Neural cell (in vitro differentiated cells): ENCODE measurements around the gene OPA1.

Source experiments
- EP300 ChIP-seq: fragments of 450-650 bp; conservative IDR thresholded peaks from 2 replicates; pipeline ENCODE4 v1.6.1; 2014; ENCODE audit warnings: antibody characterized with exemption, mild to moderate bottlenecking, moderate library complexity; ENCODE audit not compliant: poor library complexity, severe bottlenecking
- EZH2 ChIP-seq: fragments of 200-600, 300-800 bp; shearing (Covaris generic), sonication (generic); IDR thresholded peaks from 2 replicates; pipeline ENCODE4 v1.6.1; 2014; ENCODE audit warnings: antibody characterized with exemption, low read length, borderline replicate concordance, mild to moderate bottlenecking; ENCODE audit not compliant: insufficient read depth, poor library complexity, severe bottlenecking
- MXI1 ChIP-seq: fragments of 450-650 bp; conservative IDR thresholded peaks from 2 replicates; pipeline ENCODE4 v1.6.1; 2014; ENCODE audit warnings: antibody characterized with exemption, mild to moderate bottlenecking; ENCODE audit not compliant: poor library complexity, severe bottlenecking
- POLR2AphosphoS5 ChIP-seq: IDR thresholded peaks from 2 replicates; pipeline ENCODE4 v1.6.1; 2012
- RAD21 ChIP-seq: fragments of 450-650 bp; conservative IDR thresholded peaks from 2 replicates; pipeline ENCODE4 v1.6.1; 2014; ENCODE audit warnings: antibody characterized with exemption, mild to moderate bottlenecking, moderate library complexity
- REST ChIP-seq: IDR thresholded peaks from 2 replicates; pipeline ENCODE4 v1.6.1; 2012; ENCODE audit warnings: borderline replicate concordance
- SMC3 ChIP-seq: fragments of 450-650 bp; conservative IDR thresholded peaks from 2 replicates; pipeline ENCODE4 v1.6.1; 2014; ENCODE audit warnings: antibody characterized with exemption, mild to moderate bottlenecking, moderate library complexity; ENCODE audit not compliant: poor library complexity
- TAF1 ChIP-seq: IDR thresholded peaks from 2 replicates; pipeline ENCODE4 v1.6.1; 2012; ENCODE audit warnings: low read depth
- TF ChIP-seq, protein P1 (sequence below): fragments of 450-650 bp; IDR thresholded peaks from 2 replicates; pipeline ENCODE4 v1.5.1; 2014; ENCODE audit warnings: antibody characterized with exemption, mild to moderate bottlenecking, moderate library complexity; ENCODE audit not compliant: poor library complexity, severe bottlenecking

DNA sequence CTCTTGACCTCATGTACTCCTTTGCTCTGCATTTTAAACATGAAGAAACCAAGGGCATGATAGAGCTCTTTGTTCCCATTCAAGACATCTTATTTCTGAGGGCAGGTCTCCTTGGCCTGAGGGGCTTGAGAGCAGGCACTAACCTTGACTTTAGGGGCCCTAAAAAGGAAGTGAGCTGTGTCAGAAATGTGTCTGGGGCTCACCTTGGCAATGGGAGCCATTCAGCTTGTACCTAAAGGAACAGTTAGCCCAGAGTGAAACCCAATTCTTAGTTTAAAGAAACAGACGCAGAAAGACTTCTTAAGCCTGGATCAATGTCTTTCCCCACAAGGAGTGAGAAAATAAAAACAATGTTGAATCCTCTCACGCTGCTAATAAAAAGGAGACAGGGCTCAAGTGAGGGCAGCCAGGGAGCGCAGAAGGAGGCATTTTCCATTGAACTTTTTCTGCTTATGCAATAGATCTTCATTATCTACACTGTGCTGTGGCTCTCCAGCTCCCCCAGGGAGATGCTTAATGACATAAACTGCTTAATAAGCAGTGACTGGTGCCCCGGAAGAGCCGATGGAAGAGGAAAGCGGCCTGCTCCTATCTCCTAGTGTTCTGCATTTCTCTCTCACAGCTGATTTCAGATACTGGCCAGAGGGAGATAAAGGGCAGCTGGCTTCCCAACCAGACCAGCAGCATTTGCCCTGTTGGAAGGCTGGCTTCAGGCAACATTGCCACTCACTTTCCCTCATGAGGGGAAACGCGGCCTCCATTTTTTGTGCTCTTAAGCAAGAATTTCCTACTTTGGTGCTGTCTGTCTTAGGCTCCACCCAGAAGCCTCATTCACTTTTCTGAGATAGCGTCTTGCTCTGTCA, 152.0 kb downstream of the OPA1 start:
- TF ChIP-seq EP300 (no peak), POLR2AphosphoS5 (no peak), EZH2 (no peak), MXI1 (no peak), RAD21 (no peak), SMC3 (no peak), REST (no peak), TAF1 (no peak)
- TF ChIP-seq, protein P1, sequence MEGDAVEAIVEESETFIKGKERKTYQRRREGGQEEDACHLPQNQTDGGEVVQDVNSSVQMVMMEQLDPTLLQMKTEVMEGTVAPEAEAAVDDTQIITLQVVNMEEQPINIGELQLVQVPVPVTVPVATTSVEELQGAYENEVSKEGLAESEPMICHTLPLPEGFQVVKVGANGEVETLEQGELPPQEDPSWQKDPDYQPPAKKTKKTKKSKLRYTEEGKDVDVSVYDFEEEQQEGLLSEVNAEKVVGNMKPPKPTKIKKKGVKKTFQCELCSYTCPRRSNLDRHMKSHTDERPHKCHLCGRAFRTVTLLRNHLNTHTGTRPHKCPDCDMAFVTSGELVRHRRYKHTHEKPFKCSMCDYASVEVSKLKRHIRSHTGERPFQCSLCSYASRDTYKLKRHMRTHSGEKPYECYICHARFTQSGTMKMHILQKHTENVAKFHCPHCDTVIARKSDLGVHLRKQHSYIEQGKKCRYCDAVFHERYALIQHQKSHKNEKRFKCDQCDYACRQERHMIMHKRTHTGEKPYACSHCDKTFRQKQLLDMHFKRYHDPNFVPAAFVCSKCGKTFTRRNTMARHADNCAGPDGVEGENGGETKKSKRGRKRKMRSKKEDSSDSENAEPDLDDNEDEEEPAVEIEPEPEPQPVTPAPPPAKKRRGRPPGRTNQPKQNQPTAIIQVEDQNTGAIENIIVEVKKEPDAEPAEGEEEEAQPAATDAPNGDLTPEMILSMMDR: no peak
